Gastroesophageal sphincter (tissue), 3 donors: ENCODE results near the gene DIMT1.

Source experiments
- EP300 ChIP-seq: sonication (generic); formaldehyde crosslinking; IDR thresholded peaks from one replicate; pipeline ENCODE4 v1.6.1; 2017; ENCODE audit warnings: antibody characterized with exemption, mild to moderate bottlenecking
- POLR2A ChIP-seq, 2 donors: fragments of 450-650 bp; IDR thresholded peaks; one replicate each; pipeline ENCODE4 v1.6.1; 2017; ENCODE audit warnings: antibody characterized with exemption in 2 of 2, mild to moderate bottlenecking in 2 of 2, moderate library complexity in 1 of 2
- POLR2AphosphoS5 ChIP-seq: sonication (generic); formaldehyde crosslinking; IDR thresholded peaks from one replicate; pipeline ENCODE4 v1.6.1; 2017; ENCODE audit warnings: antibody characterized with exemption
- TF ChIP-seq, protein P1 (sequence below), 4 experiments: fragments of 200-600 bp in 2 of 4; fragments of 450-650 bp in 2 of 4; sonication (generic) in 1 of 4; IDR thresholded peaks; one replicate each; pipeline ENCODE4 v1.5.1; 2017 to 2019; ENCODE audit warnings: antibody characterized with exemption in 4 of 4, mild to moderate bottlenecking in 2 of 4, moderate library complexity in 2 of 4

DNA sequence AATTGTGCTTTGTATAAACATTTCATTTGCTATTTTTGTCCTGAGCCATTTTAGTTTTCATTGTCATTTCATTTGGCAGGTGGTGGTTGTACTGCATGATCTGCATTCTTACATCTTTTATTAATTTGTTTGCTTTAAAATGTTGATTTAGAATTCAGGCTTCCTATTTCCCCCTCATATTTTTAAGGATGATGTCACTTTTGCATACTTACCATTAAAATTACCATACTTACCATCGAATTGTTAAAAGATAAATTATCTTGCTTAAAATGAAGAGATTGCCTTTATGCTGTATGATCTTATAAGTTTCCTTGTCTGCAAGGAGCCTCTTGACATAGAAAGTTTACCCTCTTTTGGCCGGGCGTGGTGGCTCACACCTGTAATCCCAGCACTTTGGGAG is 31.1 kb downstream of the DIMT1 start:
- TF ChIP-seq, protein P1, sequence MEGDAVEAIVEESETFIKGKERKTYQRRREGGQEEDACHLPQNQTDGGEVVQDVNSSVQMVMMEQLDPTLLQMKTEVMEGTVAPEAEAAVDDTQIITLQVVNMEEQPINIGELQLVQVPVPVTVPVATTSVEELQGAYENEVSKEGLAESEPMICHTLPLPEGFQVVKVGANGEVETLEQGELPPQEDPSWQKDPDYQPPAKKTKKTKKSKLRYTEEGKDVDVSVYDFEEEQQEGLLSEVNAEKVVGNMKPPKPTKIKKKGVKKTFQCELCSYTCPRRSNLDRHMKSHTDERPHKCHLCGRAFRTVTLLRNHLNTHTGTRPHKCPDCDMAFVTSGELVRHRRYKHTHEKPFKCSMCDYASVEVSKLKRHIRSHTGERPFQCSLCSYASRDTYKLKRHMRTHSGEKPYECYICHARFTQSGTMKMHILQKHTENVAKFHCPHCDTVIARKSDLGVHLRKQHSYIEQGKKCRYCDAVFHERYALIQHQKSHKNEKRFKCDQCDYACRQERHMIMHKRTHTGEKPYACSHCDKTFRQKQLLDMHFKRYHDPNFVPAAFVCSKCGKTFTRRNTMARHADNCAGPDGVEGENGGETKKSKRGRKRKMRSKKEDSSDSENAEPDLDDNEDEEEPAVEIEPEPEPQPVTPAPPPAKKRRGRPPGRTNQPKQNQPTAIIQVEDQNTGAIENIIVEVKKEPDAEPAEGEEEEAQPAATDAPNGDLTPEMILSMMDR (IDR thresholded peaks at IDR 0.05) = no peak
- TF ChIP-seq POLR2AphosphoS5 (no peak), POLR2A (IDR thresholded peaks at IDR 0.05) (no peak), EP300 (no peak)
